H7 (cell line): ENCODE data around the gene FAM107A. TPM values are rescaled to one million over a fixed set of nuclear protein-coding genes. Genes with fewer than 3 reads are reported as not detected.

Experiments used
- DNase-seq: peaks from one replicate; pipeline ENCODE4 v3.0.0; 2012
- H3K27me3 ChIP-seq: 2 replicates; pipeline ENCODE4 v1.6.0; 2011; ENCODE audit warnings: mild to moderate bottlenecking, low read length; ENCODE audit not compliant: control insufficient read depth, insufficient read depth
- H3K36me3 ChIP-seq: replicated peaks from 2 replicates; pipeline ENCODE4 v1.5.1; 2011; ENCODE audit warnings: low read length; ENCODE audit not compliant: control insufficient read depth, insufficient read depth
- H3K4me3 ChIP-seq: 2 replicates; pipeline ENCODE4 v1.5.1; 2011; ENCODE audit warnings: low read depth, mild to moderate bottlenecking, control low read depth, low read length, moderate library complexity; ENCODE audit not compliant: insufficient read depth
- total RNA-seq: library from RNA; depleted of rRNA; stranded (reverse); fragments of >200 nt; shearing (Covaris generic); gene quantifications from 2 replicates; pipeline ENCODE4 v1.2.3, GENCODE V29; 2014

The FAM107A gene
- total RNA-seq, 1 experiment from 2014 or later: 0.07 TPM

GRCh38 chr3:58607816-58608215 is 30.6 kb upstream of the FAM107A start:
- H3K27me3 ChIP-seq: no peaks in the 10 kb centered on the region
- no peaks in the 10 kb centered on the region for H3K36me3 ChIP-seq
- DNase-seq: no peak
- H3K4me3 ChIP-seq: no peak overlapping the region

- Histone ChIP-seq H3K4me3 (no peak overlapping the region), H3K36me3 (no peaks in the 10 kb centered on the region), H3K27me3 (no peaks in the 10 kb centered on the region)
Measured at GRCh38 chr3:58606693-58607092, 29.5 kb upstream of the FAM107A start.

GRCh38 chr3:58604031-58604430 is 26.8 kb upstream of the FAM107A start:
- no peaks in the 10 kb centered on the region for H3K36me3 ChIP-seq
- H3K4me3 ChIP-seq: no peak overlapping the region
- no peak for DNase-seq
- H3K27me3 ChIP-seq: no peaks in the 10 kb centered on the region

More at GRCh38 chr3:58606693-58607092, 29.5 kb upstream of the FAM107A start:
- no peak for DNase-seq

GRCh38 chr3:58603606-58604005 is 26.4 kb upstream of the FAM107A start:
- no peaks in the 10 kb centered on the region for H3K27me3 ChIP-seq
- DNase-seq: no peak
- no peaks in the 10 kb centered on the region for H3K36me3 ChIP-seq
- H3K4me3 ChIP-seq: no peak overlapping the region

GRCh38 chr3:58597770-58598310 is 20.6 kb upstream of the FAM107A start:
- H3K27me3 ChIP-seq: no peaks in the 10 kb centered on the region
- no peaks in the 10 kb centered on the region for H3K36me3 ChIP-seq
- no peak overlapping the region for H3K4me3 ChIP-seq
- DNase-seq: no peak

- Histone ChIP-seq H3K27me3 (no peaks in the 10 kb centered on the region), H3K4me3 (no peak overlapping the region)
- no peak for DNase-seq
Measured at GRCh38 chr3:58596834-58597518, 19.8 kb upstream of the FAM107A start.

GRCh38 chr3:58594117-58594516 is 16.9 kb upstream of the FAM107A start:
- DNase-seq: no peak
- no peaks in the 10 kb centered on the region for H3K36me3 ChIP-seq
- no peaks in the 10 kb centered on the region for H3K27me3 ChIP-seq

More at GRCh38 chr3:58596834-58597518, 19.8 kb upstream of the FAM107A start:
- no peaks in the 10 kb centered on the region for H3K36me3 ChIP-seq

GRCh38 chr3:58591517-58592510 is 14.6 kb upstream of the FAM107A start:
- no peak overlapping the region for H3K4me3 ChIP-seq
- DNase-seq: no peak
- no peaks in the 10 kb centered on the region for H3K36me3 ChIP-seq
- peaks cover 8% of the 10 kb centered on the region for H3K27me3 ChIP-seq

More at GRCh38 chr3:58594117-58594516, 16.9 kb upstream of the FAM107A start:
- no peak overlapping the region for H3K4me3 ChIP-seq

- Histone ChIP-seq H3K4me3 (no peak overlapping the region), H3K27me3 (peaks cover 39% of the 10 kb centered on the region), H3K36me3 (no peaks in the 10 kb centered on the region)
- DNase-seq: peak; percentile 72
Measured at GRCh38 chr3:58588030-58588614, 10.9 kb upstream of the FAM107A start.

- H3K27me3 ChIP-seq: peaks cover 39% of the 10 kb centered on the region
- H3K4me3 ChIP-seq: peak overlapping the region; percentile 42
- DNase-seq: peak; percentile 92
Measured at GRCh38 chr3:58586776-58587192, 9.6 kb upstream of the FAM107A start.

GRCh38 chr3:58585994-58586393 is 8.8 kb upstream of the FAM107A start:
- no peaks in the 10 kb centered on the region for H3K36me3 ChIP-seq
- H3K27me3 ChIP-seq: peaks cover 39% of the 10 kb centered on the region
- no peak overlapping the region for H3K4me3 ChIP-seq
- DNase-seq: peak; percentile 48

More at GRCh38 chr3:58586776-58587192, 9.6 kb upstream of the FAM107A start:
- H3K36me3 ChIP-seq: no peaks in the 10 kb centered on the region

- H3K4me3 ChIP-seq: peak overlapping the region; percentile 43
- H3K36me3 ChIP-seq: no peaks in the 10 kb centered on the region
- DNase-seq: peak; percentile 94
- peaks cover 39% of the 10 kb centered on the region for H3K27me3 ChIP-seq
Measured at GRCh38 chr3:58585005-58585786, 8.0 kb upstream of the FAM107A start.

- DNase-seq: no peak
- Histone ChIP-seq H3K4me3 (peak overlapping the region; percentile 43; the same call in 1 of the 2 replicates), H3K36me3 (no peaks in the 10 kb centered on the region), H3K27me3 (peaks cover 39% of the 10 kb centered on the region)
Measured at GRCh38 chr3:58584690-58585004, 7.5 kb upstream of the FAM107A start.
